GM21576 (cell line): ENCODE measurements around the gene ALPK1.
"Not testable (repeated sequence)": the region's sequence is repeated elsewhere in the genome, so short reads cannot be mapped to it uniquely, and the experiment has no call there.

Source experiments
- ATAC-seq: cut with Tn5 transposase; IDR thresholded peaks from one replicate; pipeline ENCODE4 v1.9.1; 2021; ENCODE audit warnings: mild to moderate bottlenecking, moderate library complexity; ENCODE audit not compliant: unreplicated experiment

The ALPK1 gene

GRCh38 chr4:112377594-112378242 lies 80.5 kb downstream of the ALPK1 start:
- ATAC-seq = no peak

DNA sequence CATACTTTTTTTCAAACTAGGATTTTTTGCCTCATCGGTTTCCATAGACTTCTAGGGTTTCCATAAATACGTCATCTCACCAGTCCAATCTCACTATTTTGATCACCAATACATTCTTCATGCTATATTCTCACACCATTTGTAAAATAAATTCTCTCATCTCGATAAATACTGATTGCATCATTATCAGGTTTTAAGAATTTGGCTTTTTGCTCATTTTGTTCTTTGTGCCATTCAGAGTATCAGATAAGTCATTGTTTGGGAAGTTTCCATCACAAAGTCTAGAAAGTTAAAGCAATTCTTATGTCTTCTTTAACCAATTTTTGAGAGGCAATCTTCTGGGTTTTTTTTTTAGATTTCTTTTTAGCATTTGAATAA lies 81.1 kb downstream of the ALPK1 start:
- ATAC-seq = no peak

DNA sequence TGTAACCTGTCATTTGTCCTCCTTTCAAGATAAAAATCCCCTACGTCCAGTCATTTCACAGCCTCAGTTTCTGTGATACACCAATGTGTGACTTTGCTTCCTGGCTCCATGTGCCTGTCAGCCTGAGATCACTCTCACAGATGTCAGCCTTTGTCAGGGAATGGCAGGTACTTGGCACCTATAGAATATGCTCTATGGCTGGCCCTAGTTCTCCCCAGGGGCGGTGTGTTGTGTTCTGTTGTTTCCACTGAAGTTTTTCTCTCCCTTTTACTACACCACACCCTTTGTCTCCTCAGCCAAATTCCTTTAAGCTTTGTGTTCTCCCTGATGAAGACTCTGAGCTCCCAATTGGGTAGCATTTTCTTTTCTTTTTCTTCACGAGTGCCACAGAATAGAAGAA lies 81.7 kb downstream of the ALPK1 start:
- no peak for ATAC-seq

- ATAC-seq = no peak
Measured at GRCh38 chr4:112379306-112379705, 82.1 kb downstream of the ALPK1 start.

GRCh38 chr4:112381996-112382692 lies 85.0 kb downstream of the ALPK1 start:
- no peak for ATAC-seq

GRCh38 chr4:112386071-112386470 lies 88.9 kb downstream of the ALPK1 start:
- ATAC-seq = no peak

DNA sequence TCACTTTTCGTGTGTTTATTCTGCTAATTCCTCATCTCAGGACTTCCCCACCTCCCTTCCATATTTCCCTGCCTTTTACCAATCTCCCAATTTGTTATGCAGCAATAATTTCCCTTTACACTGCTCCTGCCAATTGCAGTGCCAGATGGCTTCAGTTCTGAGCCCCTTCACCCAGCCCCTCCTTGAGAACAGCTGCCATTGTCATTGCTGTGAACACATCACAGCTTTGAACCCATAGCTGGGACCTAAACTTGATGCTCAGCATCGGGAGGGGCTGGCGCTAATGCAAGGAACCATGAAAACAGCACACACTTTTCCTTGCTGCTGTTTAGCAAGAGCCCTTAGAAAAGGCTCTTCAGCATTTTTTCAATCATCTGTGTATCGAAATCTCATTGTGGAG lies 104.9 kb downstream of the ALPK1 start:
- ATAC-seq = no peak

GRCh38 chr4:112403101-112403945 lies 106.2 kb downstream of the ALPK1 start:
- ATAC-seq = no peak

DNA sequence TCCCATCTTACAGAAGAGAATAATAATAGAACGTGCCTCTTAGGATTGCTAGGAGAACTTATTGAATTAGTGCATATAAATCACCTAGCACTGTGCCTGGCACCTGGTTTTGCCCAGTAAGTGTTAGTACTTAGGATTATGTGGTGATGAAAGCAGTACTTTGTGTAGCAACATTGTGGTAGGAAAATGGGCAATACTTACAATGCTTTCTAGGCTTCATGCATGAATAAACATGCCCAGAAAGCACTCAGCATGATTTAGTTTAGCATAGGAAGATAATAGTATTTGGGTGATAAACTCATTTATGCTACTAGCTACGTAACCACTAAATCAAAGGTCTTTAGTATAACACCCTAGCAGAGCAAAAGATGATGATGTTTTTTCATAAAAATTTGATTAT lies 113.2 kb downstream of the ALPK1 start:
- ATAC-seq = no peak

- ATAC-seq = no peak
Measured at GRCh38 chr4:112410804-112411203, 113.6 kb downstream of the ALPK1 start.

DNA sequence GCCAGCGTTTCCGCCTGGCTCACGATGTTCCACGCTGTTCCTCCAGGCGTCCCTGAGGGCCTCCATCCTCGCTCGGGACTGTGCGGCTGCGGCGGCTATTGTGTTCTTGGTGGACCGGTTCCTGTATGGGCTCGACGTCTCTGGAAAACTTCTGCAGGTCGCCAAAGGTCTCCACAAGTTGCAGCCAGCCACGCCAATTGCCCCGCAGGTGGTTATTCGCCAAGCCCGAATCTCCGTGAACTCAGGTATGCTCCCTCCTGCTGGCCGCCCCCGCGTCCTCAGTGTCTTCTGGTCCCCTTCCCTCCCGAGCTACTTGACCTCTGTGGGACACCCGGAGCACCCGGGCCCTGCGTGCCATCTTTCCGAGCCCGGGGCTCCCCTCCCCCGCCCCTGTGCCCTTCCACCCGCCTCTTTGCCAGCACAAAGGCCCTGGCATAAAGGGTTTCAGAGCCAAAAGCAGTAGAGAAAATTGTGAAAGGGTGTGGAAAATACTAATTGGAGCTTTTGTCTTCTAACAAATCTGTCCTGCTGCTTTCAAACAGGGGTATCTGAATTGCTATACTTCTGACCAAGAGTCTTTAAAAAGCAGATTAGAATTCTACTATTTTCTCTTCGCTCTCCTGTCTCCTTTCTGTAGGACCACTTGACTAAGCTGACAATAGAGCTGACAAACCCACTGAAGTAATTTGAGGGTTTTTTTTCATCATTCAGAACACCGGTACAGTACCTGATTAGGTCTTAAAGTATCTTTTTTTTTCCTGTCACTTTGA lies 114.8 kb downstream of the ALPK1 start:
- no peak for ATAC-seq

DNA sequence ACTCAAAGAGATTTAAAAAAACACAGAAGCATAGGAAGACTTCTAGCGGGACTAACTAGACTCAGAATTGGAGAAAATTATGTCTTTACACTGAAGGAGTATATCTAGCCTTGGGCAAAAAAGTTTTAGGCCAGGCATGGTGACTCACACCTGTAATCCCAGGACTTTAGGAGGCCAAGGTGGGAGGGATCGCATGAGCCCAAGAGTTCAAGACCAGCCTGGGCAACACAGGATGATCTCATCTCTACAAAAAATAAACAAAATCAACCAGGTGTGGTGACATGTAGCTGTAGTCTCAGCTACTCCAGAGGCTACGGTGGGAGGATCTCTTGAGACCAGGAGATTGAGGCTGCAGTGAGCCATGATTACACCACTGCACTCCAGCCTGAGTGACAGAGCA lies 119.3 kb downstream of the ALPK1 start:
- no peak for ATAC-seq

GRCh38 chr4:112418092-112418491 lies 120.9 kb downstream of the ALPK1 start:
- ATAC-seq = no peak

DNA sequence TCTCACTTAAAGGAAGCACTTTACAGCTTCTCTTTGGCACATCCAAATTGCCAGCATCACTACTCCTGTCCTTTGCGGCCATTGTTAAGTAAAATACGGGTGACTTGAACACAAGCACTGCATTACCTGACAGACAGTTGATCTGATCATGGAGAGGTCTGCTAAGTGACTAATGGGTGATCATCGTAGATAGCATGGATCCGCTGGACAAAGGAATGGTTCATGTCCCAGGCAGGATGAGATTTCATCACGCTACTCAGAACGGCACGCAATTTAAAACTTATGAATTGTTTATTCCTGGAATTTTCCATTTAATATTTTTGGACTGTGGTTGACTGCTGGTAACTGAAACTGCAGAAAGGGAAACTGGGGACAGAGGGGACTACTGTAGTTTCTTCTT lies 124.7 kb downstream of the ALPK1 start:
- no peak for ATAC-seq

- no peak for ATAC-seq
Measured at GRCh38 chr4:112422644-112423043, 125.5 kb downstream of the ALPK1 start.

DNA sequence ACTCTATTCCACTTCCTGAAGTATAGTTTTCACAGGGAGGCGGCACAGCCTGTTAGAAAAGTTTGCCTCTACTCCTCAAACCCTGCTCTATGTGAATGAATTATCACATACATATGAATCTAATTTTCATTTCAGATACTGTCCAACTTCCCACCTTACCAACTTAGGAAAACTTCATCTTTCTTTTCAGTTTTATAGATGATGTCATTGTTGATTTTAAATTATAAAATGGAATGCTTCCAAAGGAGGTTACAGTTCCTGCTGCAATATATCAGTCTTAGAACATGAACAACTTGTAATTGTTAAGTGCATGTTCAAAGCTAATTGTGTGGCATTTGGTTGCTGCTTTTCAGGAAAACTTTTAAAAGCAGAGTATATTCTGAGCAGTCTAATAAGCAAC lies 126.4 kb downstream of the ALPK1 start:
- ATAC-seq = no peak

- no peak for ATAC-seq
Measured at GRCh38 chr4:112425823-112426222, 128.7 kb downstream of the ALPK1 start.

GRCh38 chr4:112426416-112426815 lies 129.2 kb downstream of the ALPK1 start:
- ATAC-seq = no peak

DNA sequence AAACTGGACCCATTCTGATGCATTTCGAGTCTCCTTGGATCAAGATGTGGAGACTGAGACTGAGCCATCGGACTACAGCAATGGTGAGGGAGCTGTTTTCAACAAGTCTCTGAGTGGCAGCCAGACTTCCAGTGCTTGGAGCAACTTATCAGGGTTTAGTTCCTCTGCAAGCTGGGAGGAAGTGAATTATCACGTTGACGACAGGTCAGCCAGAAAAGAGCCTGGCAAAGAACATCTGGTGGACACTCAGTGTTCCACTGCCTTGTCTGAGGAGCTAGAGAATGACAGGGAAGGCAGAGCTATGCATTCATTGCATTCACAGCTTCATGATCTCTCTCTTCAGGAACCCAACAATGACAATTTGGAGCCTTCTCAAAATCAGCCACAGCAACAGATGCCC lies 134.0 kb downstream of the ALPK1 start:
- ATAC-seq = no peak

GRCh38 chr4:112436987-112437386 lies 139.8 kb downstream of the ALPK1 start:
- ATAC-seq = no peak

- not testable (repeated sequence) for ATAC-seq
Measured at GRCh38 chr4:112442226-112442625, 145.1 kb downstream of the ALPK1 start.
